ENCODE data around the gene ABCA1.

- TF ChIP-seq CTCF (IDR thresholded peaks at IDR 0.05; ENCODE audit: low read length): no peak
- TF ChIP-seq EZH2 (IDR thresholded peaks at IDR 0.05; ENCODE audit: borderline replicate concordance, low read length): no peak
These were observed 37.6 kb downstream of the ABCA1 start for GRCh38 chr9:104890433-104890770.
